Measurements from ENCODE around the gene HIPK2. TPM values are rescaled to one million over a fixed set of nuclear protein-coding genes. Genes with fewer than 3 reads are reported as not detected.

HIPK2 gene
- total RNA-seq, 1 donor from 2014 or later, result 75.8 TPM

DNA sequence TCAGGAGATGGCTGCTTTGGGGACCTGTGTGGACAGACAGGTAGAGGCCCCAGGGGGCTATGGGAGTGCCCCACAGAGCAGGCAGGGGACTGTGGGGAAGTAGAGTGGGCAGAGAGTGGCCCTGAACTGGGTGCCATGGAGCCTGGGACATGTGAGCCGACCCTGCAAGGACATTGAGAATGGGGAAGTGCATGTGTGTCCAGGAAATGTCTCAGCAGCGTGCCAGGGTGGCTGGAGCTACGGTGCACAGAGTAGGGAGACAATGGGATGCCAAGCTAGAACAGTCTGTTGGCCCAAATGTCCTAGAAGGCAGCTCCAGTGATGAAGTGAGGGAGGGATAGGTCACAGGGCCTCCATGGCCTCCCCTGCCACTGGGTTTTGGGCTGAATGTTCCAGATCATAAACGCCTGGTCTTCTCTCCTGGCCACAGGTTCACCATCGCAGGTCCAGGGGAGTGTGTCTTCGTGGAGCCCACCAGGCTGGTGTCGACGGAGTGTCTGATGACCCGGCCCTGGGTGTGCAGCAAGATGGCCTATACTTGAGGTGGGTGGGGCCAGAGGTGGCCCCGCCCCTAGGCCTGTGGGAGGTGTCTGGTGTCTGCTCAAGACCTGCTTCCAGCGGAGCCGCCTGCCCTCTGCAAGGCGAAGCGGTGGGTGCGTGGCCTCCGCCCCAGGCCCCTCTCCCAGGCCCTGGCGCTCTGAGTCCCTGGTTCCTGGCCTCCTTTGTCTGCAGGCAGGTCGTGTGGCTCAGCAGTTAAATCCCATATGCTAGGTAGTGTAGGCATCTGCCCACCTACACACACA is 233.8 kb downstream of the HIPK2 start:
- Mint-ChIP-seq H3K9me3 (no peaks in the 10 kb centered on the region), H3K36me3 (no peaks in the 10 kb centered on the region)

DNA sequence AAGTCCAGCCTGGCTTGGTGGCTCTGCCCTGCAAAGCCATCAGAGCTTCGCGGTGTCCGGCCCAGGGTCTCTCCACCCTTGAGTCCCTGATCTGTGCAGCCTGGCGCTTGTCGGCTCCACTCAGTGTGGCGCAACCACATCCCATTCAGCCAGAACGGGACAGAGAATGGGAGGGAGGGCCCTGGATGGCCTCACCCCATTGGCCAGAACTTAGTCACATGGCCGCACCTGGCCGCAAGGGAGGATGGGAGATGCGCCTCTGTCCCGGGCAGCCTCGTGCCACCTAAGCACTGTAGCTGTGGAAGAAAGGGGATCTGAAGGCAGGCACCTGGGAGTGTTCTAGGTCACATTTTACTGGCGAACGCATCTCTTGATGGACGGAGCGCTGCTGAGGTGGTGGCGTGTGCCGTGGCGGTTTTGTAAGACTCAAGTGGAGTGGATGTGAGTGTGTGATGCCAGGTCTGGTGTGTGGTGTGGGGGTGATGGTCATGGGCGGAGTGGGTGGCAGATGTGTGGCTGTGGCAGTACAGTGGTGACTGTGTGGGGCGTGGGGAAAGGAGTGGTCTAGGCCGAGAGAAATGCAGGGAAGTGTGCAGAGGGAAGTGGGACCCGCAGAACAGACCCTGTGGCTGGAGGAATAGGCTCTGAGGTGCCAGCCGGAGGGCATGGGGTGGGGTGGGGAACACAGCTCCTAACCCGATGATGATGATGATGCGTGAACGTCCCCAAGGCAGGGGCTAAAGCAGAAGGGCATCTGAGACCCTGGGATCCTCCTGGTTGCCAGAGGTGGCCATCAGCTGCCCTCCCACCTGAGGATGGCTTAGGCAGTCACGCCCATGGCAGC is 235.3 kb downstream of the HIPK2 start:
- no peaks in the 10 kb centered on the region for H3K9me3 Mint-ChIP-seq
- peaks cover 15% of the 10 kb centered on the region for H3K27me3 Mint-ChIP-seq (ENCODE audit: low read depth)
- H3K4me3 Mint-ChIP-seq, result no peak overlapping the region

More for the DNA sequence above, 233.8 kb downstream of the HIPK2 start:
- Mint-ChIP-seq H3K4me1 (no peaks in the 10 kb centered on the region), H3K4me3 (no peak overlapping the region), H3K27me3 (ENCODE audit: low read depth) (peaks cover 15% of the 10 kb centered on the region), H3K27ac (no peak overlapping the region)
- DNase-seq (ENCODE audit: low spot score in 2 of 2, unreplicated experiment in 2 of 2), result no peak
- TF ChIP-seq, protein P1, sequence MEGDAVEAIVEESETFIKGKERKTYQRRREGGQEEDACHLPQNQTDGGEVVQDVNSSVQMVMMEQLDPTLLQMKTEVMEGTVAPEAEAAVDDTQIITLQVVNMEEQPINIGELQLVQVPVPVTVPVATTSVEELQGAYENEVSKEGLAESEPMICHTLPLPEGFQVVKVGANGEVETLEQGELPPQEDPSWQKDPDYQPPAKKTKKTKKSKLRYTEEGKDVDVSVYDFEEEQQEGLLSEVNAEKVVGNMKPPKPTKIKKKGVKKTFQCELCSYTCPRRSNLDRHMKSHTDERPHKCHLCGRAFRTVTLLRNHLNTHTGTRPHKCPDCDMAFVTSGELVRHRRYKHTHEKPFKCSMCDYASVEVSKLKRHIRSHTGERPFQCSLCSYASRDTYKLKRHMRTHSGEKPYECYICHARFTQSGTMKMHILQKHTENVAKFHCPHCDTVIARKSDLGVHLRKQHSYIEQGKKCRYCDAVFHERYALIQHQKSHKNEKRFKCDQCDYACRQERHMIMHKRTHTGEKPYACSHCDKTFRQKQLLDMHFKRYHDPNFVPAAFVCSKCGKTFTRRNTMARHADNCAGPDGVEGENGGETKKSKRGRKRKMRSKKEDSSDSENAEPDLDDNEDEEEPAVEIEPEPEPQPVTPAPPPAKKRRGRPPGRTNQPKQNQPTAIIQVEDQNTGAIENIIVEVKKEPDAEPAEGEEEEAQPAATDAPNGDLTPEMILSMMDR (IDR thresholded peaks at IDR 0.05; ENCODE audit: unreplicated experiment), result no peak

DNA sequence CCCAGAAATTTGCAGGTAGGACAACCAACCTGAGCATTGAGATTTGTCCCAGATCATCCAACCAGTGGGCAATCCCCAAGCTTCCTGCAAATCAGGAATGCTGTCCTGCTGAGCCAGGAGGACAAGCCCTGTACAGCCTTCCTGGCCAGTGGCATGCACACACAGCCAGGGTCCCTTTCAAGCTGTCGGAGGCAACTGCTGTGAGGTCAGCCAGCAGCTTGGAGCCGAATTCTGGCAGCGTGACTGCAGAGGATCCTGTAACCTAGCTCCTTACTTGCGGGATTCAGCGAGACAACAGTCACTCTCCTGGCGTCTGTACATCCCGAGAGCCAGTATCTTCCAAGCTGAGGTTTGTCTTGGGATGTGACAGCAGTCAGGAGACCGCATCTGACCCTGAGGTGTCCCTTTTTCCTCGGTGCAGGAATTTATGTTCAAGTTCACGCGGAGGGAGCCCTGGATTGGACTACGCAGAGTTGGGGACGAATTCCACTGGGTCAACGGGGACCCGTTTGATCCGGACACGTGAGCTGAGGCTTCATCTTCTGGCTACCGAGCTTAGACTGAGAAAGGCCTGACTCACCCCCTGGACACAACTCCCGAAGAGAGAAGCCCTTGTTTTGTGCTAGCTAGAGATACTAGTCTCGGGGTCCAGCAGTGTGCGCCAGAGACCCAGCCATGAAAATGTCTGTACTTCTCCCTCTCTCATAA is 236.0 kb downstream of the HIPK2 start:
- Mint-ChIP-seq H3K27ac (no peak overlapping the region), H3K36me3 (no peaks in the 10 kb centered on the region), H3K9me3 (no peaks in the 10 kb centered on the region), H3K4me3 (no peak overlapping the region), H3K4me1 (no peaks in the 10 kb centered on the region), H3K27me3 (ENCODE audit: low read depth) (peaks cover 15% of the 10 kb centered on the region)
- TF ChIP-seq, protein P1 (IDR thresholded peaks at IDR 0.05; ENCODE audit: unreplicated experiment), result no peak
- no peak for DNase-seq (ENCODE audit: low spot score in 2 of 2, unreplicated experiment in 2 of 2)

More for the DNA sequence above, 235.3 kb downstream of the HIPK2 start:
- TF ChIP-seq, protein P1 (IDR thresholded peaks at IDR 0.05; ENCODE audit: unreplicated experiment), result no peak
- Mint-ChIP-seq H3K27ac (no peak overlapping the region), H3K36me3 (no peaks in the 10 kb centered on the region), H3K4me1 (no peaks in the 10 kb centered on the region)
- no peak for DNase-seq (ENCODE audit: low spot score in 2 of 2, unreplicated experiment in 2 of 2)

DNA sequence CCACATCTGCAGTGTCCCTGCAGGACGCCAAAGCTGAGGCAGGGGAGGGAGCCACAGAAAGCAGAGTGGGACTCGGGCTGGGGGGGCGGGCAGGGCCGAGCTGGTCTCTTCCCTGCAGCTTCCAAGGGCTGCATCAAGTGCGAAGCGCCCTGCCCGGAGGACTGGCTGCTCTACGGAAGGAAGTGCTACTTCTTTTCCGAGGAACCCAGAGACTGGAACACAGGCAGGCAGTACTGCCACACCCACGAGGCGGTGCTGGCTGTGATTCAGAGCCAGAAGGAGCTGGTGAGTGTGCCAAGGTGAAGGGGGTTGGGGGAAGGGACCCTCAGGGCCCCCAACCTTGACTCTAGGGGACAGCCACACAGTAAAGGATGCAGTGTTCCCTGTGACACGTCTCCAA is 237.6 kb downstream of the HIPK2 start:
- H3K9me3 Mint-ChIP-seq, result no peaks in the 10 kb centered on the region

More for the DNA sequence above, 237.6 kb downstream of the HIPK2 start:
- H3K27me3 Mint-ChIP-seq (ENCODE audit: low read depth), result peaks cover 17% of the 10 kb centered on the region
- H3K36me3 Mint-ChIP-seq, result no peaks in the 10 kb centered on the region
- DNase-seq (ENCODE audit: low spot score in 2 of 2, unreplicated experiment in 2 of 2), result no peak
- no peak overlapping the region for H3K4me3 Mint-ChIP-seq
- no peak overlapping the region for H3K27ac Mint-ChIP-seq
- TF ChIP-seq, protein P1 (IDR thresholded peaks at IDR 0.05; ENCODE audit: unreplicated experiment), result no peak
- H3K4me1 Mint-ChIP-seq, result no peaks in the 10 kb centered on the region

Data from mesothelial cell of epicardium (in vitro differentiated cells).